ENCODE measurements around the gene AKTIP.

GRCh38 chr16:53518550-53519416 lies 15.8 kb upstream of the AKTIP start:
- TF ChIP-seq CTCF (IDR thresholded peaks at IDR 0.05), result no peak
- TF ChIP-seq POLR2A (IDR thresholded peaks at IDR 0.05), result no peak

Measured in transverse colon (tissue), 3 donors.